CD14-positive monocyte (primary cell): ENCODE results near the gene CATSPERB. TPM values are rescaled to one million over a fixed set of nuclear protein-coding genes. Genes with fewer than 3 reads are reported as not detected.

ENCODE experiments used
- DNase-seq, 3 donors: peaks; one replicate each; pipeline ENCODE4 v3.0.0-alpha.2; 2011 to 2022
- H2AFZ ChIP-seq: 2 replicates; pipeline ENCODE4 v1.6.0; 2012; ENCODE audit warnings: mild to moderate bottlenecking, low read depth, low read length, inconsistent platforms; ENCODE audit not compliant: insufficient read depth, poor library complexity, severe bottlenecking
- H3K27ac ChIP-seq, 2 donors: 1 replicate in 1 of 2; 2 replicates in 1 of 2; pipeline ENCODE4 v1.5.1; 2012 to 2013; ENCODE audit warnings: low read length in 2 of 2, control low read depth in 1 of 2, inconsistent platforms in 1 of 2, low read depth in 1 of 2, mild to moderate bottlenecking in 1 of 2
- H3K27me3 ChIP-seq, 2 donors: one replicate each; pipeline versions ENCODE4 v1.6.0 to v1.6.1; 2011 to 2013; ENCODE audit warnings: low read length in 2 of 2; ENCODE audit not compliant: control insufficient read depth in 2 of 2, insufficient read depth in 2 of 2
- H3K36me3 ChIP-seq, 2 donors: replicated peaks in 1 of 2; 1 replicate in 1 of 2; 2 replicates in 1 of 2; pipeline versions ENCODE4 v1.5.1 to v1.6.1; 2012 to 2013; ENCODE audit warnings: low read length in 2 of 2, control low read depth in 1 of 2, inconsistent platforms in 1 of 2, mild to moderate bottlenecking in 1 of 2; ENCODE audit not compliant: insufficient read depth in 2 of 2, control insufficient read depth in 1 of 2
- H3K4me1 ChIP-seq, 2 donors: 1 replicate in 1 of 2; 2 replicates in 1 of 2; pipeline versions ENCODE4 v1.5.1 to v1.6.1; 2012 to 2013; ENCODE audit warnings: low read length in 2 of 2, control low read depth in 1 of 2, inconsistent platforms in 1 of 2, mild to moderate bottlenecking in 1 of 2, moderate library complexity in 1 of 2; ENCODE audit not compliant: insufficient read depth in 2 of 2, control insufficient read depth in 1 of 2
- H3K4me2 ChIP-seq: replicated peaks from 2 replicates; pipeline ENCODE3; 2012; ENCODE audit warnings: low read length, moderate library complexity, mild to moderate bottlenecking; ENCODE audit not compliant: poor library complexity, severe bottlenecking; ENCODE audit errors: extremely low read depth
- H3K4me3 ChIP-seq, 3 experiments: fragments of 200-600 bp in 1 of 3; sonication (generic) in 1 of 3; replicated peaks in 1 of 3; 1 replicate in 2 of 3; 2 replicates in 1 of 3; pipeline ENCODE4 v1.5.1; 2011 to 2013; ENCODE audit warnings: low read length in 3 of 3, mild to moderate bottlenecking in 3 of 3, control low read depth in 2 of 3, low read depth in 2 of 3, inconsistent platforms in 1 of 3, moderate library complexity in 1 of 3
- H3K79me2 ChIP-seq: 2 replicates; pipeline ENCODE4 v1.6.0; 2012; ENCODE audit warnings: mild to moderate bottlenecking, control low read depth, inconsistent platforms, low read length, moderate library complexity; ENCODE audit not compliant: insufficient read depth
- H3K9ac ChIP-seq: 2 replicates; pipeline ENCODE4 v1.6.0; 2017; ENCODE audit warnings: low read length, mild to moderate bottlenecking; ENCODE audit not compliant: insufficient read depth, poor library complexity, severe bottlenecking
- H3K9me3 ChIP-seq, 2 donors: replicated peaks in 1 of 2; 1 replicate in 1 of 2; 2 replicates in 1 of 2; pipeline versions ENCODE4 v1.5.1 to v1.6.1; 2012 to 2013; ENCODE audit warnings: low read length in 2 of 2, control low read depth in 1 of 2; ENCODE audit not compliant: control insufficient read depth in 1 of 2, insufficient read depth in 1 of 2
- H4K20me1 ChIP-seq: 2 replicates; pipeline ENCODE4 v1.6.0; 2012; ENCODE audit warnings: mild to moderate bottlenecking, low read length, control low read depth, moderate library complexity; ENCODE audit not compliant: insufficient read depth
- H3K27ac Mint-ChIP-seq, 7 donors: one replicate each; pipeline ENCODE4 v1.8.0; 2020; ENCODE audit warnings: mild to moderate bottlenecking in 7 of 7, mixed read lengths in 7 of 7, moderate library complexity in 6 of 7, inconsistent platforms in 2 of 7
- H3K27me3 Mint-ChIP-seq, 3 donors: one replicate each; pipeline ENCODE4 v1.8.0; 2021 to 2022; ENCODE audit warnings: low read depth in 3 of 3, mild to moderate bottlenecking in 3 of 3, mixed read lengths in 3 of 3, moderate library complexity in 3 of 3, inconsistent platforms in 1 of 3
- H3K36me3 Mint-ChIP-seq, 2 donors: one replicate each; pipeline ENCODE4 v1.8.0; 2020; ENCODE audit warnings: mixed read lengths in 2 of 2, inconsistent platforms in 1 of 2, mild to moderate bottlenecking in 1 of 2
- H3K4me1 Mint-ChIP-seq: one replicate; pipeline ENCODE4 v1.8.0; 2020; ENCODE audit warnings: mild to moderate bottlenecking, mixed read lengths
- H3K4me3 Mint-ChIP-seq, 2 donors: one replicate each; pipeline ENCODE4 v1.8.0; 2020; ENCODE audit warnings: mild to moderate bottlenecking in 2 of 2, mixed read lengths in 2 of 2, moderate library complexity in 1 of 2
- H3K9me3 Mint-ChIP-seq, 7 donors: one replicate each; pipeline ENCODE4 v1.8.0; 2020 to 2022; ENCODE audit warnings: mixed read lengths in 7 of 7, mild to moderate bottlenecking in 6 of 7, moderate library complexity in 6 of 7, inconsistent platforms in 2 of 7
- WGBS: methylation state at CpG from one replicate; pipeline ENCODE4 v1.1.5; 2013; ENCODE audit warnings: missing lambda C conversion rate; ENCODE audit not compliant: insufficient coverage; 5-methylcytosine and 5-hydroxymethylcytosine counted together
- intact Hi-C, 2 donors: fragments of 100-400 bp; cut with micrococcal nuclease; formaldehyde crosslinking; loops; one replicate each; pipeline versions ENCODE4 v1.15.0 to v1.15.1; 2023
- polyA plus RNA-seq, 3 donors: library from polyadenylated mRNA; depleted of rRNA in 1 of 3; unstranded in 2 of 3; stranded (reverse) in 1 of 3; fragments of 300-500 nt in 2 of 3; fragments of >200 nt in 1 of 3; fragmentation: Illumina TruSeq in 2 of 3; gene quantifications; 1 replicate in 2 of 3; 2 replicates in 1 of 3; pipeline ENCODE4 v1.2.3, GENCODE V29; 2012 to 2021
- TF ChIP-seq, protein P1 (sequence below): fragments of 200-600 bp; IDR thresholded peaks from one replicate; pipeline ENCODE4 v1.8.0; 2022; ENCODE audit warnings: antibody characterized with exemption, mild to moderate bottlenecking

CATSPERB gene
- polyA plus RNA-seq, 3 donors, result not detected

DNA sequence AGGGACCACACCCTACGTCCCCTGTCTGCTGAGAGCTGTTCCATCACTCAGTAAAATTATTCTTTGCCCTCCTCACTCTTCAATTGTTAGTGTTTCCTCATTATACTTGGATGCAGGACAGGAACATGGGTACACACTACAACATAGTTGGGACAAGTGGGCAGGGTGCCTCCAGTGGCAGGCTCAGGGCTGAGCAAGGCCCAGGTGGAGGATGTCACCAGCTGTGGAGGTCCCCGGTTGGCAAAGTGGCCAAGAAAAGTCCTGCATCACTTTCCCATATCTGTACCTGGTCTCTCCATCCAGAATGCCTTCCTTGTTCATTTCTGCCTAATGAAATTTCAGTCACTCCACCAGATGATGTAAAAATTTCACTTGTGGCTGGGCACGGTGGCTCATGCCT is 149.1 kb downstream of the CATSPERB start:
- DNase-seq, result no peak
- 100% methylated on average over 1 of the region's 3 CpGs for WGBS
- Mint-ChIP-seq H3K27me3 (peaks cover 11 to 20% (median 20%) of the 10 kb centered on the region in 3 donors), H3K4me3 (no peak overlapping the region), H3K27ac (no peak overlapping the region), H3K4me1 (no peaks in the 10 kb centered on the region), H3K36me3 (no peaks in the 10 kb centered on the region), H3K9me3 (peaks cover 4 to 35% (median 26%) of the 10 kb centered on the region in 7 donors)
- no peak overlapping the region for H3K9ac ChIP-seq
- H3K4me1 ChIP-seq, result no peaks in the 10 kb centered on the region
- peaks cover 0 to 7% of the 10 kb centered on the region in 2 donors for H3K27me3 ChIP-seq
- H3K79me2 ChIP-seq, result no peaks in the 10 kb centered on the region
- H3K9me3 ChIP-seq, result peaks cover 0 to 10% of the 10 kb centered on the region in 2 donors
- H3K4me2 ChIP-seq, result no peak overlapping the region
- no peaks in the 10 kb centered on the region for H3K36me3 ChIP-seq
- TF ChIP-seq, protein P1, sequence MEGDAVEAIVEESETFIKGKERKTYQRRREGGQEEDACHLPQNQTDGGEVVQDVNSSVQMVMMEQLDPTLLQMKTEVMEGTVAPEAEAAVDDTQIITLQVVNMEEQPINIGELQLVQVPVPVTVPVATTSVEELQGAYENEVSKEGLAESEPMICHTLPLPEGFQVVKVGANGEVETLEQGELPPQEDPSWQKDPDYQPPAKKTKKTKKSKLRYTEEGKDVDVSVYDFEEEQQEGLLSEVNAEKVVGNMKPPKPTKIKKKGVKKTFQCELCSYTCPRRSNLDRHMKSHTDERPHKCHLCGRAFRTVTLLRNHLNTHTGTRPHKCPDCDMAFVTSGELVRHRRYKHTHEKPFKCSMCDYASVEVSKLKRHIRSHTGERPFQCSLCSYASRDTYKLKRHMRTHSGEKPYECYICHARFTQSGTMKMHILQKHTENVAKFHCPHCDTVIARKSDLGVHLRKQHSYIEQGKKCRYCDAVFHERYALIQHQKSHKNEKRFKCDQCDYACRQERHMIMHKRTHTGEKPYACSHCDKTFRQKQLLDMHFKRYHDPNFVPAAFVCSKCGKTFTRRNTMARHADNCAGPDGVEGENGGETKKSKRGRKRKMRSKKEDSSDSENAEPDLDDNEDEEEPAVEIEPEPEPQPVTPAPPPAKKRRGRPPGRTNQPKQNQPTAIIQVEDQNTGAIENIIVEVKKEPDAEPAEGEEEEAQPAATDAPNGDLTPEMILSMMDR, result no peak
- H2AFZ ChIP-seq, result no peak overlapping the region
- H3K27ac ChIP-seq, result no peak overlapping the region
- H4K20me1 ChIP-seq, result no peaks in the 10 kb centered on the region
- H3K4me3 ChIP-seq, result no peak overlapping the region
- intact Hi-C loops, result no loop called here

DNA sequence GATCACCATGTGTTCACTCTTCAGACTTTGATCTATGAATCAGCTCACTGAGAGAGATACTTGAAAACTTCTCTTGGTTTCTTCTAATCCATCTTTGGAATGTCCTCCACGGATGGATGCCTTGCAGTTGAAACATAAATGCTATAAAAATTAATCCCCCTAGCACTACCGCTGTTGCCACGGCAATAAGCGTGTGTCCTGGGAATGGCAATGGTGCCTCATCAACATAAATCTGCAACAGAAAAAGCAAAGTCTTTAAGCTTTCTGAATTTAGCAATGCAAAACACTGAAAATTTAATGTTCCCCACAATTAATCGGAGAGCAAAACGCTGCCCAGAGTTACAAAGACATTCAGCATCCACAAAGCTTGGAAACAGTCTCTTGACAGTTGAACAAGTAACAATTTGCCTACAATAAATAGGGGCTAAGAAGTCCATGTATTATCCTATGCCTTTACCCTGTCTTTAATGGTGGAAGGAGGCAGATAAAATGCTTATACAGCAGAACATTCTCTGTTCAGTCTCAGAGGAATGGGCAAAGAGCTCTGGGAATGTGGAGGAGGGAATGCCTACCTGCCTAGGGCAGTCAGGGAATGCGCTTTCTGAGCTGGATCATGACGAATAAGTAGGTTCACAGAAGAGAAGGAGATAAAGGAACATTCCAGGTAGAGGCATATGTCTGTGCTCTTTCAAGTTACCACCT is 150.9 kb downstream of the CATSPERB start:
- Mint-ChIP-seq H3K4me3 (no peak overlapping the region), H3K36me3 (no peaks in the 10 kb centered on the region), H3K4me1 (no peaks in the 10 kb centered on the region), H3K9me3 (peaks cover 5 to 41% (median 26%) of the 10 kb centered on the region in 7 donors), H3K27ac (no peak overlapping the region), H3K27me3 (peaks cover 18 to 25% (median 19%) of the 10 kb centered on the region in 3 donors)
- Histone ChIP-seq H3K9me3 (peaks cover 0 to 15% of the 10 kb centered on the region in 2 donors), H3K4me1 (no peaks in the 10 kb centered on the region), H3K4me2 (no peak overlapping the region), H3K27ac (no peak overlapping the region), H2AFZ (no peak overlapping the region), H3K79me2 (no peaks in the 10 kb centered on the region), H3K9ac (no peak overlapping the region), H3K27me3 (peaks cover 0 to 19% of the 10 kb centered on the region in 2 donors), H3K4me3 (no peak overlapping the region), H3K36me3 (no peaks in the 10 kb centered on the region), H4K20me1 (no peaks in the 10 kb centered on the region)
- intact Hi-C loops, result no loop called here
- 79% methylated on average over 4 of the region's 8 CpGs for WGBS
- TF ChIP-seq, protein P1, result no peak
- no peak for DNase-seq
